ENCODE data around the gene GLUD2. TPM values are rescaled to one million over a fixed set of nuclear protein-coding genes. Genes with fewer than 3 reads are reported as not detected.

GLUD2 gene
- total RNA-seq, 1 donor from 2014 or later, result 2.9 TPM

Other genes with a start within 250 kb of the GLUD2 start
- not detected in 2 replicates for gene CT47B1, start 171.7 kb upstream of the GLUD2 start, total RNA-seq
- gene CT47A11, start 110.5 kb upstream of the GLUD2 start, total RNA-seq, result not detected in 2 replicates
- not detected in 2 replicates for gene CT47A10, start 105.6 kb upstream of the GLUD2 start, total RNA-seq
- gene CT47A9, start 100.7 kb upstream of the GLUD2 start, total RNA-seq, result not detected in 2 replicates
- gene CT47A8, start 95.9 kb upstream of the GLUD2 start, total RNA-seq, result not detected in 2 replicates
- not detected in 2 replicates for gene CT47A7, start 91.0 kb upstream of the GLUD2 start, total RNA-seq
- gene CT47A6, start 86.1 kb upstream of the GLUD2 start, total RNA-seq, result not detected in 2 replicates
- not detected in 2 replicates for gene CT47A5, start 81.3 kb upstream of the GLUD2 start, total RNA-seq
- not detected in 2 replicates for gene CT47A4, start 76.4 kb upstream of the GLUD2 start, total RNA-seq
- not detected in 2 replicates for gene CT47A3, start 71.5 kb upstream of the GLUD2 start, total RNA-seq
- gene CT47A2, start 66.7 kb upstream of the GLUD2 start, total RNA-seq, result not detected in 2 replicates
- gene CT47A1, start 61.9 kb upstream of the GLUD2 start, total RNA-seq, result not detected in 2 replicates

Measured in renal cortical epithelial cell (primary cell).